K562 (cell line): ENCODE measurements around the gene DUOXA2. TPM values are rescaled to one million over a fixed set of nuclear protein-coding genes. Genes with fewer than 3 reads are reported as not detected.

ENCODE experiments used
- ASH1L ChIP-seq: fragments of 450-650 bp; IDR thresholded peaks from 2 replicates; pipeline ENCODE4 v1.6.1; 2018; ENCODE audit warnings: borderline replicate concordance, mild to moderate bottlenecking, low read depth; ENCODE audit not compliant: partially characterized antibody
- CSDE1 ChIP-seq, 2 experiments: fragments of 450-650 bp; IDR thresholded peaks; 2 replicates each; pipeline ENCODE4 v1.6.1; 2016; ENCODE audit warnings: mild to moderate bottlenecking in 1 of 2
- ETV1 ChIP-seq: fragments of 450-650 bp; conservative IDR thresholded peaks from 2 replicates; pipeline ENCODE4 v1.6.1; 2016; ENCODE audit warnings: missing genetic modification characterization, control low read depth, low read depth, missing compliant biosample characterization
- FOSL1 ChIP-seq: fragments of 200-800 bp; sonication (Bioruptor generic); conservative IDR thresholded peaks from 2 replicates; pipeline ENCODE4 v1.6.1; 2016; ENCODE audit warnings: missing genetic modification characterization, missing compliant biosample characterization
- GATAD2B ChIP-seq: fragments of 450-650 bp; IDR thresholded peaks from 2 replicates; pipeline ENCODE4 v1.6.1; 2017; ENCODE audit warnings: mild to moderate bottlenecking, borderline replicate concordance
- KDM5B ChIP-seq: fragments of 200-600 bp; sonication (generic); IDR thresholded peaks from 2 replicates; pipeline ENCODE4 v1.6.1; 2012; ENCODE audit warnings: low read depth, mild to moderate bottlenecking, moderate library complexity, low read length, control low read depth, inconsistent platforms; ENCODE audit not compliant: insufficient replicate concordance
- MTA2 ChIP-seq: fragments of 450-650 bp; IDR thresholded peaks from 2 replicates; pipeline ENCODE4 v1.6.1; 2016; ENCODE audit warnings: low read depth
- NFIX ChIP-seq: fragments of 250-450 bp; sonication (Bioruptor Pico); IDR thresholded peaks from 2 replicates; pipeline ENCODE4 v1.4.0; 2020; ENCODE audit warnings: low read depth, mild to moderate bottlenecking, moderate library complexity
- PHF21A ChIP-seq: fragments of 450-650 bp; IDR thresholded peaks from 2 replicates; pipeline ENCODE4 v1.6.1; 2017; ENCODE audit warnings: low read depth, borderline replicate concordance
- PRMT5 ChIP-seq: sonication (generic); formaldehyde crosslinking; IDR thresholded peaks from 2 replicates; pipeline ENCODE4 v1.5.0; 2020; ENCODE audit warnings: missing genetic modification reagents
- PTTG1 ChIP-seq: fragments of 450-650 bp; IDR thresholded peaks from 2 replicates; pipeline ENCODE4 v1.6.1; 2016; ENCODE audit warnings: low read depth, mild to moderate bottlenecking, missing genetic modification characterization, missing compliant biosample characterization
- RBBP5 ChIP-seq: fragments of 200-600 bp; sonication (generic); IDR thresholded peaks from 2 replicates; pipeline ENCODE4 v1.6.1; 2012; ENCODE audit warnings: borderline replicate concordance, mild to moderate bottlenecking, low read length, control low read depth, inconsistent platforms; ENCODE audit not compliant: insufficient read depth, poor library complexity, severe bottlenecking
- SMARCA5 ChIP-seq: fragments of 450-650 bp; IDR thresholded peaks from 2 replicates; pipeline ENCODE4 v1.6.1; 2016
- SNIP1 ChIP-seq: fragments of 450-650 bp; IDR thresholded peaks from 2 replicates; pipeline ENCODE4 v1.7.1; 2017; ENCODE audit warnings: low read depth, mild to moderate bottlenecking
- SP1 ChIP-seq: sonication (generic); formaldehyde crosslinking; IDR thresholded peaks from 2 replicates; pipeline ENCODE4 v1.8.1; 2022; ENCODE audit warnings: mild to moderate bottlenecking, missing genetic modification reagents
- XRCC5 ChIP-seq: fragments of 200-400 bp; formaldehyde crosslinking; IDR thresholded peaks from 2 replicates; pipeline ENCODE4 v1.6.1; 2017; ENCODE audit warnings: low read depth, mild to moderate bottlenecking, low read length
- ZNF140 ChIP-seq: fragments of 250-450 bp; sonication (Bioruptor Pico); IDR thresholded peaks from 2 replicates; pipeline ENCODE4 v1.8.0; 2021; ENCODE audit warnings: moderate library complexity, mild to moderate bottlenecking, inconsistent platforms
- ZNF41 ChIP-seq: fragments of 250-450 bp; sonication (Bioruptor Pico); conservative IDR thresholded peaks from 2 replicates; pipeline ENCODE4 v1.4.0; 2020; ENCODE audit warnings: mild to moderate bottlenecking
- ZZZ3 ChIP-seq: fragments of 450-650 bp; IDR thresholded peaks from 2 replicates; pipeline ENCODE4 v1.6.1; 2016; ENCODE audit warnings: antibody characterized with exemption, mild to moderate bottlenecking, moderate library complexity
- polyA plus RNA-seq, 8 experiments: library from polyadenylated mRNA; depleted of rRNA in 4 of 8; stranded (reverse) in 5 of 8; unstranded in 3 of 8; fragments of >200 nt; fragmentation: Nextera tagmentation in 2 of 8; fragmentation: Illumina TruSeq in 1 of 8; extraction: Ambion mirVana in 2 of 8; extraction: Trizol in 1 of 8; gene quantifications; 2 replicates each; pipeline versions ENCODE4 v1.2.1 to v1.2.3, GENCODE V29; 2011 to 2014; ENCODE audit warnings: inconsistent platforms in 1 of 8, missing spikeins in 1 of 8
- total RNA-seq, 7 experiments: library from RNA; depleted of rRNA in 6 of 7; stranded (reverse); fragments of >200 nt in 6 of 7; fragmentation: Illumina TruSeq in 2 of 7; extraction: Trizol in 2 of 7; gene quantifications; 2 replicates each; pipeline versions ENCODE4 v1.2.1 to v1.2.3, GENCODE V29; 2011 to 2021; ENCODE audit warnings: low replicate concordance in 1 of 7
- TF ChIP-seq, protein P1 (sequence below): sonication (generic); formaldehyde crosslinking; IDR thresholded peaks from 2 replicates; pipeline ENCODE4 v1.8.1; 2023; ENCODE audit warnings: mild to moderate bottlenecking, missing genetic modification reagents, moderate library complexity
- TF ChIP-seq, protein P2 (sequence below): fragments of 250-450 bp; sonication (Bioruptor Pico); IDR thresholded peaks from 2 replicates; pipeline ENCODE4 v1.4.0; 2020; ENCODE audit warnings: mild to moderate bottlenecking, moderate library complexity
- TF ChIP-seq, protein P3 (sequence below): fragments of 250-450 bp; sonication (Bioruptor Pico); IDR thresholded peaks from 2 replicates; pipeline ENCODE4 v1.9.0; 2021; ENCODE audit warnings: mild to moderate bottlenecking
- TF ChIP-seq, protein P4 (sequence below): fragments of 450-650 bp; formaldehyde crosslinking; IDR thresholded peaks from 2 replicates; pipeline ENCODE4 v1.4.0; 2020; ENCODE audit warnings: mild to moderate bottlenecking
- TF ChIP-seq, protein P5 (sequence below): fragments of 450-650 bp; conservative IDR thresholded peaks from 2 replicates; pipeline ENCODE4 v1.6.1; 2016; ENCODE audit warnings: missing genetic modification characterization, low read depth, mild to moderate bottlenecking, missing compliant biosample characterization, moderate library complexity

The DUOXA2 gene
- total and polyA plus RNA-seq, 9 of the 15 experiments (the other 6 are each of a cell fraction or from before 2014, with no cell fraction given) = not detected

DNA sequence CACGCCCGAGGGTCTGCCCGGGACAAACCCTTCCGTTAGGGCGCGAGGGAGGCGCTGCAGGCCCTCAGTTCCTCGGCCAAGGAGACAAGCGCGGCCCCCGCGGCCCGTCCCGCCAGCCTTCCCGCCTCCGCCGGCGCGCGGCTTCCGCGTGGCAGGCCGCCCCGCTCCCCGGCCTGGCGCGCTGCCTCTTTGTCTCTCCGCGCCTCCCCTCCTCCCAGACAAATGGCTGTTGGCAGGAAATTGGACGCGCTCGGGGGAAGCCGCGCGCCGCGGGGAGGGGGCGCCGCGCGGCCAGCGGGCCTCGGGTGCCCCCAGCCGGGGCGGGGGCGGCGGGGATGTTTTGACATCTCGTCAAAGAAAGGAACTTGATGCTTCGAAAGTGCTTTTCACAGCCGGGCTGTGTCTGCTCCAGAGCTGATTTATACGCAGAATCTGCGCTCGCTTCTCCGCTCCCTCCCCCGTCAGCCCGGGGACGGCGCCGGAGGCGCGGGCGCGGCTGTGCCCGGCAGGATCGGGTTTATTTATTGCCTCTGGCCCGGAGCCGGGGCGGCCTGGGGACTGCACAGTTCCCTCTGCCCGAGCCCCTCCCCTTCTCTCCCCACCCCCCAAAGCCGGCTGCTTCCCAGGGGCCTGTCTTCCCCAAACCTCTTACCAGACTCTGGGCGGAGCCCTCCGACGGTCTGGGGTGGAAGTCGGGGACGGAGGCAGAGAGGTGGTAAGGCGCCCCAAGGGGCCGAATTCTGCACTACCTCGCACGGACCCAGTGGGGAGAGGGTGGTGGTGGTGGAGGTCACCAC, 52.9 kb downstream of the DUOXA2 start (continued):
- no peak for TF ChIP-seq SMARCA5
- peak; percentile 77; the same call in 1 of the 2 replicates for TF ChIP-seq GATAD2B
- no peak for TF ChIP-seq ZNF41
- no peak for TF ChIP-seq PTTG1 (tag)
- TF ChIP-seq RBBP5 = peak; percentile 64
- no peak for TF ChIP-seq CSDE1 (IDR thresholded peaks at IDR 0.05)
- no peak for TF ChIP-seq FOSL1 (tag)
- TF ChIP-seq ETV1 (tag) = 0 out of 2 replicates have a peak, but pooled peaks have one; percentile 29
- no peak for TF ChIP-seq ZNF140 (CRISPR knock-in tag)
- TF ChIP-seq, protein P1, sequence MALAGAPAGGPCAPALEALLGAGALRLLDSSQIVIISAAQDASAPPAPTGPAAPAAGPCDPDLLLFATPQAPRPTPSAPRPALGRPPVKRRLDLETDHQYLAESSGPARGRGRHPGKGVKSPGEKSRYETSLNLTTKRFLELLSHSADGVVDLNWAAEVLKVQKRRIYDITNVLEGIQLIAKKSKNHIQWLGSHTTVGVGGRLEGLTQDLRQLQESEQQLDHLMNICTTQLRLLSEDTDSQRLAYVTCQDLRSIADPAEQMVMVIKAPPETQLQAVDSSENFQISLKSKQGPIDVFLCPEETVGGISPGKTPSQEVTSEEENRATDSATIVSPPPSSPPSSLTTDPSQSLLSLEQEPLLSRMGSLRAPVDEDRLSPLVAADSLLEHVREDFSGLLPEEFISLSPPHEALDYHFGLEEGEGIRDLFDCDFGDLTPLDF (CRISPR knock-in tag) = no peak
- TF ChIP-seq, protein P2, sequence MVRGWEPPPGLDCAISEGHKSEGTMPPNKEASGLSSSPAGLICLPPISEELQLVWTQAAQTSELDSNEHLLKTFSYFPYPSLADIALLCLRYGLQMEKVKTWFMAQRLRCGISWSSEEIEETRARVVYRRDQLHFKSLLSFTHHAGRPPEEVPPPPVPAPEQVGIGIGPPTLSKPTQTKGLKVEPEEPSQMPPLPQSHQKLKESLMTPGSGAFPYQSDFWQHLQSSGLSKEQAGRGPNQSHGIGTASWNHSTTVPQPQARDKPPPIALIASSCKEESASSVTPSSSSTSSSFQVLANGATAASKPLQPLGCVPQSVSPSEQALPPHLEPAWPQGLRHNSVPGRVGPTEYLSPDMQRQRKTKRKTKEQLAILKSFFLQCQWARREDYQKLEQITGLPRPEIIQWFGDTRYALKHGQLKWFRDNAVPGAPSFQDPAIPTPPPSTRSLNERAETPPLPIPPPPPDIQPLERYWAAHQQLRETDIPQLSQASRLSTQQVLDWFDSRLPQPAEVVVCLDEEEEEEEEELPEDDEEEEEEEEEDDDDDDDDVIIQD (CRISPR knock-in tag) = 0 out of 2 replicates have a peak, but pooled peaks have one; percentile 50
- TF ChIP-seq ZZZ3 = no peak
- TF ChIP-seq XRCC5 = no peak
- TF ChIP-seq SNIP1 = no peak
- TF ChIP-seq MTA2 = no peak
- no peak for TF ChIP-seq NFIX
- no peak for TF ChIP-seq ASH1L
- TF ChIP-seq, protein P3, sequence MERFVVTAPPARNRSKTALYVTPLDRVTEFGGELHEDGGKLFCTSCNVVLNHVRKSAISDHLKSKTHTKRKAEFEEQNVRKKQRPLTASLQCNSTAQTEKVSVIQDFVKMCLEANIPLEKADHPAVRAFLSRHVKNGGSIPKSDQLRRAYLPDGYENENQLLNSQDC = no peak
- TF ChIP-seq PRMT5 (CRISPR knock-in tag) = no peak
- TF ChIP-seq, protein P4, sequence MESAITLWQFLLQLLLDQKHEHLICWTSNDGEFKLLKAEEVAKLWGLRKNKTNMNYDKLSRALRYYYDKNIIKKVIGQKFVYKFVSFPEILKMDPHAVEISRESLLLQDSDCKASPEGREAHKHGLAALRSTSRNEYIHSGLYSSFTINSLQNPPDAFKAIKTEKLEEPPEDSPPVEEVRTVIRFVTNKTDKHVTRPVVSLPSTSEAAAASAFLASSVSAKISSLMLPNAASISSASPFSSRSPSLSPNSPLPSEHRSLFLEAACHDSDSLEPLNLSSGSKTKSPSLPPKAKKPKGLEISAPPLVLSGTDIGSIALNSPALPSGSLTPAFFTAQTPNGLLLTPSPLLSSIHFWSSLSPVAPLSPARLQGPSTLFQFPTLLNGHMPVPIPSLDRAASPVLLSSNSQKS (CRISPR knock-in tag) = no peak
- peak; percentile 36 for TF ChIP-seq KDM5B
- TF ChIP-seq SP1 (CRISPR knock-in tag) = no peak
- no peak for TF ChIP-seq PHF21A
- TF ChIP-seq, protein P5, sequence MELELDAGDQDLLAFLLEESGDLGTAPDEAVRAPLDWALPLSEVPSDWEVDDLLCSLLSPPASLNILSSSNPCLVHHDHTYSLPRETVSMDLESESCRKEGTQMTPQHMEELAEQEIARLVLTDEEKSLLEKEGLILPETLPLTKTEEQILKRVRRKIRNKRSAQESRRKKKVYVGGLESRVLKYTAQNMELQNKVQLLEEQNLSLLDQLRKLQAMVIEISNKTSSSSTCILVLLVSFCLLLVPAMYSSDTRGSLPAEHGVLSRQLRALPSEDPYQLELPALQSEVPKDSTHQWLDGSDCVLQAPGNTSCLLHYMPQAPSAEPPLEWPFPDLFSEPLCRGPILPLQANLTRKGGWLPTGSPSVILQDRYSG = no peak
